GM23338 (cell line): ENCODE data around the gene XKR7. TPM values are rescaled to one million over a fixed set of nuclear protein-coding genes. Genes with fewer than 3 reads are reported as not detected.

Source experiments
- ATAC-seq: fragments of 200-7000 bp; cut with Tn5 transposase; 3 replicates; pipeline ENCODE4 v1.9.1; 2020
- DNase-seq: peaks from one replicate; pipeline ENCODE4 v3.0.0-alpha.2; 2015; ENCODE audit warnings: low spot score
- H2AFZ ChIP-seq: fragments of 200-600 bp; sonication (generic); 2 replicates; pipeline ENCODE4 v1.8.0; 2016; ENCODE audit warnings: antibody characterized with exemption, mild to moderate bottlenecking, moderate library complexity
- H3F3A ChIP-seq: fragments of 200-600 bp; sonication (generic); replicated peaks from 2 replicates; pipeline ENCODE4 v1.8.0; 2017; ENCODE audit warnings: antibody characterized with exemption, mixed run types, low read depth
- H3K27ac ChIP-seq: fragments of 200-600 bp; sonication (generic); 2 replicates; pipeline ENCODE4 v1.6.1; 2016; ENCODE audit warnings: low read depth
- H3K27me3 ChIP-seq: fragments of 200-600 bp; sonication (generic); 2 replicates; pipeline ENCODE4 v1.8.0; 2016; ENCODE audit warnings: mild to moderate bottlenecking, mixed run types, moderate library complexity; ENCODE audit not compliant: insufficient read depth
- H3K36me3 ChIP-seq: fragments of 200-600 bp; sonication (generic); 2 replicates; pipeline ENCODE4 v1.8.0; 2016; ENCODE audit warnings: mild to moderate bottlenecking; ENCODE audit not compliant: insufficient read depth
- H3K4me1 ChIP-seq: fragments of 200-600 bp; sonication (generic); 2 replicates; pipeline ENCODE4 v1.8.0; 2016; ENCODE audit warnings: mild to moderate bottlenecking, moderate library complexity; ENCODE audit not compliant: insufficient read depth
- H3K4me2 ChIP-seq: fragments of 200-600 bp; sonication (generic); 2 replicates; pipeline ENCODE4 v1.7.1; 2017; ENCODE audit warnings: mixed run types
- H3K4me3 ChIP-seq: fragments of 200-600 bp; sonication (generic); 2 replicates; pipeline ENCODE4 v1.6.1; 2016; ENCODE audit warnings: mixed run types
- H3K79me2 ChIP-seq: fragments of 200-600 bp; sonication (generic); replicated peaks from 2 replicates; pipeline ENCODE4 v1.8.0; 2017; ENCODE audit warnings: mild to moderate bottlenecking; ENCODE audit not compliant: insufficient read depth
- H3K9me2 ChIP-seq: fragments of 200-600 bp; sonication (generic); 2 replicates; pipeline ENCODE4 v1.8.0; 2017; ENCODE audit not compliant: insufficient read depth
- H4K20me1 ChIP-seq: fragments of 200-600 bp; sonication (generic); replicated peaks from 2 replicates; pipeline ENCODE4 v1.8.0; 2017; ENCODE audit warnings: mild to moderate bottlenecking; ENCODE audit not compliant: insufficient read depth
- H3K27ac Mint-ChIP-seq: 2 replicates; pipeline ENCODE4 v1.8.0; 2020; ENCODE audit warnings: inconsistent platforms, mild to moderate bottlenecking, moderate library complexity, mixed read lengths
- H3K27me3 Mint-ChIP-seq: 3 replicates; pipeline ENCODE4 v1.8.0; 2022; ENCODE audit warnings: low read depth, mild to moderate bottlenecking, moderate library complexity, mixed read lengths, inconsistent platforms; ENCODE audit not compliant: insufficient read depth, poor library complexity
- H3K36me3 Mint-ChIP-seq: 3 replicates; pipeline ENCODE4 v1.8.0; 2021; ENCODE audit warnings: low read depth, mild to moderate bottlenecking, inconsistent platforms, moderate library complexity, mixed read lengths
- H3K4me1 Mint-ChIP-seq: 3 replicates; pipeline ENCODE4 v1.8.0; 2020; ENCODE audit warnings: mild to moderate bottlenecking, inconsistent platforms, mixed read lengths
- H3K4me3 Mint-ChIP-seq: 3 replicates; pipeline ENCODE4 v1.8.0; 2021; ENCODE audit warnings: moderate library complexity, mild to moderate bottlenecking, inconsistent platforms, mixed read lengths
- H3K9me3 Mint-ChIP-seq: 3 replicates; pipeline ENCODE4 v1.8.0; 2020; ENCODE audit warnings: moderate library complexity, mild to moderate bottlenecking, inconsistent platforms, mixed read lengths
- CREB1 ChIP-seq: fragments of 250-450 bp; sonication (Bioruptor Pico); IDR thresholded peaks from 2 replicates; pipeline ENCODE4 v1.5.0; 2020; ENCODE audit warnings: low read depth, mild to moderate bottlenecking, moderate library complexity
- CTCF ChIP-seq, 2 experiments: fragments of 200-600 bp in 1 of 2; sonication (generic) in 1 of 2; conservative IDR thresholded peaks; 2 replicates each; pipeline versions ENCODE4 v1.5.1 to v1.6.1; 2016 to 2017; ENCODE audit warnings: antibody characterized with exemption in 2 of 2, low read depth in 2 of 2, mild to moderate bottlenecking in 2 of 2, moderate library complexity in 1 of 2
- ETS1 ChIP-seq: IDR thresholded peaks from 2 replicates; pipeline ENCODE4 v1.6.1; 2016; ENCODE audit warnings: antibody characterized with exemption
- EZH2 ChIP-seq: fragments of 200-600 bp; sonication (generic); IDR thresholded peaks from one replicate; pipeline ENCODE4 v1.8.0; 2017; ENCODE audit warnings: antibody characterized with exemption, mild to moderate bottlenecking, low read depth; ENCODE audit not compliant: unreplicated experiment
- EZH2phosphoT487 ChIP-seq: fragments of 200-600 bp; sonication (generic); IDR thresholded peaks from one replicate; pipeline ENCODE4 v1.8.1; 2018; ENCODE audit warnings: antibody characterized with exemption; ENCODE audit not compliant: unreplicated experiment
- NANOG ChIP-seq: IDR thresholded peaks from 2 replicates; pipeline ENCODE4 v1.6.1; 2016; ENCODE audit warnings: antibody characterized with exemption, borderline replicate concordance
- POLR2AphosphoS5 ChIP-seq: IDR thresholded peaks from 2 replicates; pipeline ENCODE4 v1.6.1; 2016; ENCODE audit warnings: antibody characterized with exemption, low read depth
- REST ChIP-seq: IDR thresholded peaks from one replicate; pipeline ENCODE4 v1.6.1; 2018; ENCODE audit warnings: antibody characterized with exemption; ENCODE audit not compliant: unreplicated experiment
- ZNF114 ChIP-seq: fragments of 250-450 bp; sonication (Bioruptor Pico); IDR thresholded peaks from 2 replicates; pipeline ENCODE4 v1.5.0; 2020; ENCODE audit warnings: mild to moderate bottlenecking, moderate library complexity
- ZNF331 ChIP-seq: fragments of 250-450 bp; sonication (Bioruptor Pico); IDR thresholded peaks from 2 replicates; pipeline ENCODE4 v1.5.0; 2020; ENCODE audit warnings: low read depth, mild to moderate bottlenecking, moderate library complexity
- polyA plus RNA-seq: library from polyadenylated mRNA; unstranded; fragments of >200 nt; fragmentation: Nextera tagmentation; extraction: Ambion mirVana; gene quantifications from 2 replicates; pipeline ENCODE4 v1.2.1, GENCODE V29; 2016
- total RNA-seq: library from RNA; depleted of rRNA; stranded (reverse); fragments of >200 nt; shearing (Covaris generic); gene quantifications from 2 replicates; pipeline ENCODE4 v1.2.3, GENCODE V29; 2014
- TF ChIP-seq, protein P1 (sequence below): fragments of 250-450 bp; sonication (Bioruptor Pico); IDR thresholded peaks from 2 replicates; pipeline ENCODE4 v1.5.0; 2020; ENCODE audit warnings: mild to moderate bottlenecking, moderate library complexity

XKR7 gene
- total and polyA plus RNA-seq, 2 experiments from 2014 or later = 0.61 to 3.9 TPM

- TF ChIP-seq, protein P1, sequence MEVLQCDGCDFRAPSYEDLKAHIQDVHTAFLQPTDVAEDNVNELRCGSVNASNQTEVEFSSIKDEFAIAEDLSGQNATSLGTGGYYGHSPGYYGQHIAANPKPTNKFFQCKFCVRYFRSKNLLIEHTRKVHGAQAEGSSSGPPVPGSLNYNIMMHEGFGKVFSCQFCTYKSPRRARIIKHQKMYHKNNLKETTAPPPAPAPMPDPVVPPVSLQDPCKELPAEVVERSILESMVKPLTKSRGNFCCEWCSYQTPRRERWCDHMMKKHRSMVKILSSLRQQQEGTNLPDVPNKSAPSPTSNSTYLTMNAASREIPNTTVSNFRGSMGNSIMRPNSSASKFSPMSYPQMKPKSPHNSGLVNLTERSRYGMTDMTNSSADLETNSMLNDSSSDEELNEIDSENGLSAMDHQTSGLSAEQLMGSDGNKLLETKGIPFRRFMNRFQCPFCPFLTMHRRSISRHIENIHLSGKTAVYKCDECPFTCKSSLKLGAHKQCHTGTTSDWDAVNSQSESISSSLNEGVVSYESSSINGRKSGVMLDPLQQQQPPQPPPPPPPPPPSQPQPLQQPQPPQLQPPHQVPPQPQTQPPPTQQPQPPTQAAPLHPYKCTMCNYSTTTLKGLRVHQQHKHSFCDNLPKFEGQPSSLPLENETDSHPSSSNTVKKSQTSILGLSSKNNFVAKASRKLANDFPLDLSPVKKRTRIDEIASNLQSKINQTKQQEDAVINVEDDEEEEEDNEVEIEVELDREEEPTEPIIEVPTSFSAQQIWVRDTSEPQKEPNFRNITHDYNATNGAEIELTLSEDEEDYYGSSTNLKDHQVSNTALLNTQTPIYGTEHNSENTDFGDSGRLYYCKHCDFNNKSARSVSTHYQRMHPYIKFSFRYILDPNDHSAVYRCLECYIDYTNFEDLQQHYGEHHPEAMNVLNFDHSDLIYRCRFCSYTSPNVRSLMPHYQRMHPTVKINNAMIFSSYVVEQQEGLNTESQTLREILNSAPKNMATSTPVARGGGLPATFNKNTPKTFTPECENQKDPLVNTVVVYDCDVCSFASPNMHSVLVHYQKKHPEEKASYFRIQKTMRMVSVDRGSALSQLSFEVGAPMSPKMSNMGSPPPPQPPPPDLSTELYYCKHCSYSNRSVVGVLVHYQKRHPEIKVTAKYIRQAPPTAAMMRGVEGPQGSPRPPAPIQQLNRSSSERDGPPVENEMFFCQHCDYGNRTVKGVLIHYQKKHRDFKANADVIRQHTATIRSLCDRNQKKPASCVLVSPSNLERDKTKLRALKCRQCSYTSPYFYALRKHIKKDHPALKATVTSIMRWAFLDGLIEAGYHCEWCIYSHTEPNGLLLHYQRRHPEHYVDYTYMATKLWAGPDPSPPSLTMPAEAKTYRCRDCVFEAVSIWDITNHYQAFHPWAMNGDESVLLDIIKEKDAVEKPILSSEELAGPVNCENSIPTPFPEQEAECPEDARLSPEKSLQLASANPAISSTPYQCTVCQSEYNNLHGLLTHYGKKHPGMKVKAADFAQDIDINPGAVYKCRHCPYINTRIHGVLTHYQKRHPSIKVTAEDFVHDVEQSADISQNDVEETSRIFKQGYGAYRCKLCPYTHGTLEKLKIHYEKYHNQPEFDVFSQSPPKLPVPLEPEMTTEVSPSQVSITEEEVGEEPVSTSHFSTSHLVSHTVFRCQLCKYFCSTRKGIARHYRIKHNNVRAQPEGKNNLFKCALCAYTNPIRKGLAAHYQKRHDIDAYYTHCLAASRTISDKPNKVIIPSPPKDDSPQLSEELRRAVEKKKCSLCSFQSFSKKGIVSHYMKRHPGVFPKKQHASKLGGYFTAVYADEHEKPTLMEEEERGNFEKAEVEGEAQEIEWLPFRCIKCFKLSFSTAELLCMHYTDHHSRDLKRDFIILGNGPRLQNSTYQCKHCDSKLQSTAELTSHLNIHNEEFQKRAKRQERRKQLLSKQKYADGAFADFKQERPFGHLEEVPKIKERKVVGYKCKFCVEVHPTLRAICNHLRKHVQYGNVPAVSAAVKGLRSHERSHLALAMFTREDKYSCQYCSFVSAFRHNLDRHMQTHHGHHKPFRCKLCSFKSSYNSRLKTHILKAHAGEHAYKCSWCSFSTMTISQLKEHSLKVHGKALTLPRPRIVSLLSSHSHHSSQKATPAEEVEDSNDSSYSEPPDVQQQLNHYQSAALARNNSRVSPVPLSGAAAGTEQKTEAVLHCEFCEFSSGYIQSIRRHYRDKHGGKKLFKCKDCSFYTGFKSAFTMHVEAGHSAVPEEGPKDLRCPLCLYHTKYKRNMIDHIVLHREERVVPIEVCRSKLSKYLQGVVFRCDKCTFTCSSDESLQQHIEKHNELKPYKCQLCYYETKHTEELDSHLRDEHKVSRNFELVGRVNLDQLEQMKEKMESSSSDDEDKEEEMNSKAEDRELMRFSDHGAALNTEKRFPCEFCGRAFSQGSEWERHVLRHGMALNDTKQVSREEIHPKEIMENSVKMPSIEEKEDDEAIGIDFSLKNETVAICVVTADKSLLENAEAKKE = no peak
Measured at GRCh38 chr20:31956556-31957526, 11.1 kb upstream of the XKR7 start (continued).

DNA sequence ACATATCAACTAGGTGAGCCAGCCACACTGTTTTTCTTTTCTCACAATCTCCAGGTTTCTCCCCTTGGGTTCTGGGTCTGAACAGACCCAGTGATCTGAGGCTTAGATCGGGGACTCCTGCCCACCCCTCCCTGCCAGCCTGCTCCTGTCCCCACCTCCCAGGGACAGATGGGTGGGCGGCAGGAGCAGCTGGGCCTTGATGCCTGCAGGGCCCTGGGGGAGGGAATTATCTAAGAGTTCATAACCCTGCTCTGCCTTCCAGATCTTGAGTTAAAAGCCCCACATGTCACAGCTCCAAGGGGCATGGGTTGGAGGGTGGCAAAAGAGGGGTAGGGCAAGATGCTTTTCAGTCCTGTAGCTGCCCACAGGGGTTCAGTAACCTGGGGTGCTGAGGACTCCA is 5.2 kb upstream of the XKR7 start:
- Mint-ChIP-seq H3K9me3 (no peaks in the 10 kb centered on the region; the same call in 2 of the 3 replicates), H3K36me3 (no peaks in the 10 kb centered on the region), H3K27me3 (peaks cover 3% of the 10 kb centered on the region), H3K4me1 (peaks cover 16% of the 10 kb centered on the region), H3K4me3 (no peak overlapping the region), H3K27ac (no peak overlapping the region)
- no peaks in the 10 kb centered on the region for H3K9me2 ChIP-seq
- H3K27me3 ChIP-seq = peaks cover 8% of the 10 kb centered on the region; the same call in 1 of the 2 replicates
- peaks cover 13% of the 10 kb centered on the region for H3K4me1 ChIP-seq
- no peak overlapping the region for H2AFZ ChIP-seq
- H3F3A ChIP-seq = peaks cover 13% of the 10 kb centered on the region
- no peaks in the 10 kb centered on the region for H3K79me2 ChIP-seq
- no peak overlapping the region for H3K4me3 ChIP-seq
- 0 out of 2 replicates have a peak, but pooled peaks cover 5% of the 10 kb centered on the region for H4K20me1 ChIP-seq
- ATAC-seq = no peak
- no peak overlapping the region for H3K4me2 ChIP-seq
- H3K27ac ChIP-seq = no peak overlapping the region
- no peak for DNase-seq
- H3K36me3 ChIP-seq = no peaks in the 10 kb centered on the region
- TF ChIP-seq REST = no peak
- no peak for TF ChIP-seq CREB1 (CRISPR knock-in tag)
- no peak for TF ChIP-seq ZNF114
- TF ChIP-seq ETS1 = no peak
- TF ChIP-seq POLR2AphosphoS5 = no peak
- no peak for TF ChIP-seq EZH2phosphoT487
- TF ChIP-seq ZNF331 (CRISPR knock-in tag) = no peak
- no peak for TF ChIP-seq CTCF (conservative IDR thresholded peaks at IDR 0.05; ENCODE audit: low read depth in 2 of 2)
- TF ChIP-seq NANOG = no peak
- no peak for TF ChIP-seq EZH2
